ENCODE data around the gene HBG2.

HBG2 gene

DNA sequence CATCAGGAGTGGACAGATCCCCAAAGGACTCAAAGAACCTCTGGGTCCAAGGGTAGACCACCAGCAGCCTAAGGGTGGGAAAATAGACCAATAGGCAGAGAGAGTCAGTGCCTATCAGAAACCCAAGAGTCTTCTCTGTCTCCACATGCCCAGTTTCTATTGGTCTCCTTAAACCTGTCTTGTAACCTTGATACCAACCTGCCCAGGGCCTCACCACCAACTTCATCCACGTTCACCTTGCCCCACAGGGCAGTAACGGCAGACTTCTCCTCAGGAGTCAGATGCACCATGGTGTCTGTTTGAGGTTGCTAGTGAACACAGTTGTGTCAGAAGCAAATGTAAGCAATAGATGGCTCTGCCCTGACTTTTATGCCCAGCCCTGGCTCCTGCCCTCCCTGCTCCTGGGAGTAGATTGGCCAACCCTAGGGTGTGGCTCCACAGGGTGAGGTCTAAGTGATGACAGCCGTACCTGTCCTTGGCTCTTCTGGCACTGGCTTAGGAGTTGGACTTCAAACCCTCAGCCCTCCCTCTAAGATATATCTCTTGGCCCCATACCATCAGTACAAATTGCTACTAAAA, 27.8 kb downstream of the HBG2 start, which contains the start of gene HBB:
Gene HBB, minus strand, starts transcription at position 340 of the 579 bp plus-strand sequence. Its CDS starts 50 bp downstream, at position 290.
- peak; percentile 35 for DNase-seq

- no peak for DNase-seq
Measured at GRCh38 chr11:5225480-5225871, 29.1 kb downstream of the HBG2 start.

DNA sequence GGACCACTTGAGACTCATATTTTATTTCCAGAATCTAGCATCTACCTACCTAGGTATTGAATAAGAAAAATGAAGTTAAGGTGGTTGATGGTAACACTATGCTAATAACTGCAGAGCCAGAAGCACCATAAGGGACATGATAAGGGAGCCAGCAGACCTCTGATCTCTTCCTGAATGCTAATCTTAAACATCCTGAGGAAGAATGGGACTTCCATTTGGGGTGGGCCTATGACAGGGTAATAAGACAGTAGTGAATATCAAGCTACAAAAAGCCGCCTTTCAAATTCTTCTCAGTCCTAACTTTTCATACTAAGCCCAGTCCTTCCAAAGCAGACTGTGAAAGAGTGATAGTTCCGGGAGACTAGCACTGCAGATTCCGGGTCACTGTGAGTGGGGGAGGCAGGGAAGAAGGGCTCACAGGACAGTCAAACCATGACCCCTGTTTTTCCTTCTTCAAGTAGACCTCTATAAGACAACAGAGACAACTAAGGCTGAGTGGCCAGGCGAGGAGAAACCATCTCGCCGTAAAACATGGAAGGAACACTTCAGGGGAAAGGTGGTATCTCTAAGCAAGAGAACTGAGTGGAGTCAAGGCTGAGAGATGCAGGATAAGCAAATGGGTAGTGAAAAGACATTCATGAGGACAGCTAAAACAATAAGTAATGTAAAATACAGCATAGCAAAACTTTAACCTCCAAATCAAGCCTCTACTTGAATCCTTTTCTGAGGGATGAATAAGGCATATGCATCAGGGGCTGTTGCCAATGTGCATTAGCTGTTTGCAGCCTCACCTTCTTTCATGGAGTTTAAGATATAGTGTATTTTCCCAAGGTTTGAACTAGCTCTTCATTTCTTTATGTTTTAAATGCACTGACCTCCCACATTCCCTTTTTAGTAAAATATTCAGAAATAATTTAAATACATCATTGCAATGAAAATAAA, 29.8 kb downstream of the HBG2 start:
- DNase-seq: no peak

DNA sequence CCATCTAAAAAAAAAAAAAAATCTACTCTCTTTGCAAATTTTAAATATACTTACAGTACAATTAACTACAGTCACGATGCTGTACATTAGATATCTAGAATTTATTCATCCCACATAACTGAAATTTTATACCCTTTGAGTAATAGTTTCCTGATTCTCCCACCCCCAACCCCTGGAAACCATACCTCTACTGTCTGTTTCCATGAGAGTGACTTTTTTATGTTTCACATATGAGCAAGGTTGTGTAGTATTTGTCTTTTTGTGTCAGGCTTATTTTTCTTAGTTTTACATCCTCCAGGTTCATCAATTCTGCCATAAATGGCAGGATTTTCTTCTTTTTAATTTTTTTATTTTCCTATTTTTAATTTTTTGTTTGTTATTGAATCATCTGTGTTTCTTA, 30.9 kb downstream of the HBG2 start:
- DNase-seq: no peak

GRCh38 chr11:5223146-5223545, 31.4 kb downstream of the HBG2 start:
- no peak for DNase-seq

GRCh38 chr11:5210376-5210885, 44.1 kb downstream of the HBG2 start:
- DNase-seq: no peak

DNA sequence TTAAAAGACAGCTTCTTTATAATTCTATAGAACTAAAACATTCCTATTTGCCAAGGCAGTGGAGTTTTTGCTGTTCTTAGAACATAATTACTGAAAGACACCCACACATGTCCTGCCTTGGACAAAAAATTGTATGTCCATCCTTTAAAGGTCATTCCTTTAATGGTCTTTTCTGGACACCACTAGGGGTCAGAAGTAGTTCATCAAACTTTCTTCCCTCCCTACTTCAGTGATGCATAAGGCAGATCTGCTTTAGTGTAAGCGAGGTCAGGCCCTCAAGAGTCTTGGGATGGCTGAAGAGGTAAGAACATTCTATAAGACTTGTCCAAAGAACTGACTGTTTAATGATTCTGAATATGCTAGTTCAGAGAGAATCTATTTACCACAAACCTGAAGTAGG, 49.8 kb downstream of the HBG2 start:
- DNase-seq: peak; percentile 16

- no peak for DNase-seq
Measured at GRCh38 chr11:5203366-5203765, 51.2 kb downstream of the HBG2 start.
